Activated CD8-positive, alpha-beta memory T cell treated with anti-CD3 and anti-CD28 coated beads, Interleukin-2, amount 10 ng/mL, durations not matched to agents 7 days and 5 days (primary cell): ENCODE results near the gene TRIM66. TPM values are rescaled to one million over a fixed set of nuclear protein-coding genes. Genes with fewer than 3 reads are reported as not detected.

ENCODE experiments used
- ATAC-seq: fragments of 150-1000 bp; cut with Tn5 transposase; one replicate; pipeline ENCODE4 v1.10.0; 2021; ENCODE audit warnings: moderate library complexity
- CTCF ChIA-PET: fragments of 350-600 bp; sonication (Branson Sonifier 250); formaldehyde crosslinking; loops from one replicate; lab custom pipeline; 2021; ENCODE audit warnings: antibody characterized with exemption; lab: Charles Lee
- DNase-seq: peaks from one replicate; pipeline ENCODE4 v3.0.0-alpha.2; 2020
- H3K27ac Mint-ChIP-seq: one replicate; pipeline ENCODE4 v1.8.0; 2021; ENCODE audit warnings: mild to moderate bottlenecking, mixed read lengths
- H3K27me3 Mint-ChIP-seq: one replicate; pipeline ENCODE4 v1.8.0; 2021; ENCODE audit warnings: mixed read lengths
- H3K36me3 Mint-ChIP-seq: one replicate; pipeline ENCODE4 v1.8.0; 2021; ENCODE audit warnings: mild to moderate bottlenecking, mixed read lengths
- H3K4me1 Mint-ChIP-seq: one replicate; pipeline ENCODE4 v1.8.0; 2021; ENCODE audit warnings: mixed read lengths
- H3K4me3 Mint-ChIP-seq: one replicate; pipeline ENCODE4 v1.8.0; 2021; ENCODE audit warnings: mild to moderate bottlenecking, moderate library complexity, mixed read lengths
- H3K9me3 Mint-ChIP-seq: one replicate; pipeline ENCODE4 v1.8.0; 2022; ENCODE audit warnings: low read depth, mixed read lengths
- total RNA-seq, 2 experiments: library from RNA; stranded (reverse); gene quantifications; one replicate each; pipeline ENCODE4 v1.2.3, GENCODE V29; 2021

Gene TRIM66
- total RNA-seq, 2 experiments from 2014 or later, result 32.1 to 42.4 TPM

DNA sequence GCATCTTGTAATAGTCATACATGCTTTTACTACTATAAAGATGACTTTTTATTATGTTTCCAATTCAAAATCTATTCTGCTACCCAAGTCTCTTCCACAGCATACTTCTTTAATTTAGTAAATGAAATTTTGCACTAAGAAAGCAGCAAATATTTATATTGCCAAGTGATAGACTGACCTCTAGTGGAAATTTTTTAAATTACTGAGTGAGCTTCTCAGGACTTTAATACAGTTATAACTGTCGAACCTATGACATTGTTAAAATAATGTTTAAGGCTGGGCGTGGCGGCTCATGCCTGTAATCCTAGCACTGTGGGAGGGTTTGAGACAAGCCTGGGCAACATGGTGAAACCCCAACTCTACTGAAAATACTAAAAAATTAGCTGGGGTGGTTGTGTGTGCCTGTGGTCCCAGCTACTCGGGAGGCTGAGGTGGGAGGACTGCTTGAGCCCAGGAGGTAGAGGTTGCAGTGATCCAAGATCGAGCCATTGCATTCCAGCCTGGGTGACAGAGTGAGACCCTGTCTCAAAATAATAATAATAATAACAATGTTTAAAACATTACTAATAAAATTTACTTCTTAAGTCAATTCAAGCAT is 115.8 kb downstream of the TRIM66 start:
- Mint-ChIP-seq H3K36me3 (no peaks in the 10 kb centered on the region), H3K4me1 (no peaks in the 10 kb centered on the region), H3K4me3 (no peak overlapping the region), H3K27me3 (peaks cover 57% of the 10 kb centered on the region), H3K9me3 (no peaks in the 10 kb centered on the region), H3K27ac (no peak overlapping the region)
- CTCF ChIA-PET, result interaction anchor here (0.8 to 2.2 kb wide), 10 partner anchors 9 to 393 kb away, joined by 3 to 8 read pairs (median 4); partner anchors contain the start of gene LMO1
- DNase-seq (no peak), ATAC-seq (peak; percentile 45)

DNA sequence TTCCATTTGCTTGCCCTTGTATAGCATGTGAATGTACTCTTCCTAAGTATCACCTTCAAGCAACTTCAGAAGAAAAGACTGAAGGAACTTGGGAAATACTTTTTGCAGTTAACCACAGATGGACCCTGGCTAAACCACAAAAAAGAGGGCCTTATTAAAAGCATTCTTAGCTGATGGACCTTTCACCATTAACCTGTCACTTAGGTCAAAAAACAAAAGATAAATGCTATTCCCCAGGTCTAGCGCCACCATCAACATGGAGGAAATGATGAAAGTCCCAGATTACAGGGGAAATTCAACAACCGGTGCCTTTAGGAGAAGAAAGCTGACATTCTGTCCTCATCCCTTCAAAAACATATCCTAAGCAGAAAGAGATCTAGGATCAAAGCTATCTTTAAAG is 117.9 kb downstream of the TRIM66 start:
- peaks cover 53% of the 10 kb centered on the region for H3K27me3 Mint-ChIP-seq
- H3K27ac Mint-ChIP-seq, result no peak overlapping the region
- H3K4me3 Mint-ChIP-seq, result no peak overlapping the region
- H3K36me3 Mint-ChIP-seq, result no peaks in the 10 kb centered on the region
- no peaks in the 10 kb centered on the region for H3K9me3 Mint-ChIP-seq
- DNase-seq (no peak), ATAC-seq (no peak)
- H3K4me1 Mint-ChIP-seq, result no peaks in the 10 kb centered on the region
- CTCF ChIA-PET, result interaction anchor here (1.4 kb wide), 1 partner anchor 17 kb away, joined by 3 read pairs; no protein-coding TSS in a partner anchor

Other genes with a start within 250 kb of the TRIM66 start
- gene STK33, start 88.4 kb downstream of the TRIM66 start, total RNA-seq, result 1 to 10 TPM; 1.4 to 1.8 TPM
- 100 to 1,000 TPM; 715 to 800 TPM for gene RPL27A, start 127 bp upstream of the TRIM66 start, total RNA-seq
- gene AKIP1, start 228.5 kb upstream of the TRIM66 start, total RNA-seq, result 10 to 100 TPM; 29.8 to 34.9 TPM